NCI-H2196 treated with DMSO at 0.1 percent for 48 hours (cell line): ENCODE data around the gene EPHA10.

Source experiments
- DNase-seq: peaks from one replicate; lab custom pipeline; 2025; ENCODE audit not compliant: unreplicated experiment; lab: John Stamatoyannopoulos, UW

EPHA10 gene

DNA sequence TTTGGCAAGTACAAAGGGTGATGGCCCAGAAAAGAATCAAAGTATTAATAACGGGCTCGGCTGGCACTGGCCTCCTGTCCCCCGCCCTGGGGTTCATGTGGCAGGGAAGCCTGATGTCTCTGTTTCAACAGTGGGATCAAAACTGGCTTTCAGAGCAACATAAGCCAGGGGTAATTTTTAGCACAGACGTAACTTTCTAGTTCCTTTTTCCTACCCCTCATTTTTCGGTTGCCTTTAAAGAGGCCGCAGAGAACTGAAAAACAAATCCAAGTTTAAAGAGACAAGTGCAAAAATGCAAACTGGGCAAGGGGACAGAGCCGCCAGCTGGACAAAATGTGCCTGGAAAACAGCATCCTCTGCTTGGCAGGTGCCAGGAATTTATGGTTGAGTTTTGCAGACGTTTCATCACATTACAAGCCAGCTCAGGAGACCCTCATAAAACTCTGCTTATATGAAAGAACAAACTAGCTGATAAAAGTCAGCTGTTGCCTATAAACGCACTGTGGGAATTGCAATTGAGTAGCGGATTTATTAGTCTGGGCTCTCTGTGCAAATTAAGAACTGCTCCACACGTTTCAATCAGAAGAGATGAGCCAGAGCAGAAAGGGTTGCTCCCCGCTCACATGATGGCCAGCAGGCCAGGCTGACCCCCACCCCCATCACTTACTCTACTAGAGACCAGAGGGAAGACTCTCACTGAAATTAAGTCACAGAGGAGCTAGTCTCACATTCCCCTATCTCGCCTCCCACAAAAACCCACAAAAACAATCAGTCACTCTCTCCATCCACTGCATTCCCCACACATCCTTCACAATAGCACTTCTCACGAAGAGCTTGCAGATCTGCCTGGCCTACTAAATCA is 88.4 kb downstream of the EPHA10 start:
- DNase-seq, result no peak

DNA sequence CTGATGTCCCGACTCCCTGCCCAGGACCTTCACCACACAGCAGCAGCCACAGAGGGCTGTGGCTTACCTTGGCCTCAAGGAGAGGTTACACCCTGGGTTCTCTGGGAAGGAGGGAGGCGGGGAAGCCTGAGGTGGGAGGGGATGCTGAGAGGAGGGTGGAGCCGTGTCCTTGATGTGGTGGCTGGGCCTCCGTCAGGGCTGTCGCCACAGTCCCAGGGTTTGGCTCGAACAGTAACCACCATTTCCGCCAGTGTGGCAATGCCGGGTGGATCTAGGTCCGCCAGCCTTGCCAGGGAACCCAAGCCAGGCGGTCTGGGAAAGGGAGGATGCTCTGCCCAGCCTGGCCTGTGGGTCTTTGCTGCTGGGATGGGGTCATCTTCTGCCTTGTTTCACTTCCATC is 91.0 kb downstream of the EPHA10 start:
- no peak for DNase-seq

DNA sequence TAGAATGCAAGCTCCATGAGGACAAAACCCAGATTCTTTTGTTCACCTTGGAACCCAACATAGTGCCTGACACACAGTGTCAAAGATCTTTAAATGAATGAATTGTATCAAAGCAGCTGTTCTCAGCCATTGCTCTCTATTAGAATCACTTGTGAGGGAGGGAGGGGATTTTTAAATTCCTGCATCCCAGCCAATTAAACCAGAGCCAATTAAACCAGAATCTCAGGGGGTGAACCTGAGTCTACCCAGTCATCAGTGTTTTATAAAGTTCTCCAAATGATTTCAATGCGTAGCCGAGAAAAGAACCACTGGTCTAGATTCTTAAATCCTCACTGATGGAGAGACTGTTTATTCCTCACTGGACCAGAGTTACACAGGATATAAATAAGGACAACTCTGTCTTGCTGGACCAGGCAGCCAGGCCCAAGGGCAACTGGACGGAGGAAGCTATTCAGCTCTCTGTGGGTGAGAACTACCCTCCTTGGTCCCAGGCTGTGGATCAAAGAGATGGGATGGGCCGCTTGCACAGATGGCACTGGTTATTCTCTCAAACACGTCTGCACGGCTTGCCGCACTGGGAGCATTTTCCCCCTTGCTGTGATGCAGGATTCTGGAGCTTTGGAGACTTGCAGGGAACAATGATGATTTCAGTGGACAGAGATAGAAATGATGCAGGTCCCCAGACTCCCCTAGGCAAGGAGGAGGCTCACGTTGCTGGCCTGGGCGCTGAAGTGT is 92.6 kb downstream of the EPHA10 start:
- no peak for DNase-seq

DNA sequence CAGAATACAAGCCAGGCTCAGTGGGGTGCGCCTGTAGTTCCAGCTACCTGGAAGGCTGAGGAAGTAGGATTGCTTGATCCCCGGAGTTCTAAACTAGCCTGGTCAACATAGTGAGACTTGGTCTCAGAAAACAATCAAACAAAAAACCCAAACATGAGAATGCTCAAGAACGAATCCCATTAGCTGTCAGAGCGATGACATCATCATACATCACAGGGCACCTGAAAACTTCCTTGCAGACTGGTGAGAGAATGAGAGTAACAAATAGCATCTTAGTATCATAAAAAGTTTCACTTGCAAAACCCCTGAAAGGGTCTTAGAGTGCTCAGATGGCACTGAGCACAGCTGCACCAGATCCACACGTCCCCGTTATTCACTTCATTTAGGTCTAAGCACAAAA is 93.7 kb downstream of the EPHA10 start:
- DNase-seq, result no peak

DNA sequence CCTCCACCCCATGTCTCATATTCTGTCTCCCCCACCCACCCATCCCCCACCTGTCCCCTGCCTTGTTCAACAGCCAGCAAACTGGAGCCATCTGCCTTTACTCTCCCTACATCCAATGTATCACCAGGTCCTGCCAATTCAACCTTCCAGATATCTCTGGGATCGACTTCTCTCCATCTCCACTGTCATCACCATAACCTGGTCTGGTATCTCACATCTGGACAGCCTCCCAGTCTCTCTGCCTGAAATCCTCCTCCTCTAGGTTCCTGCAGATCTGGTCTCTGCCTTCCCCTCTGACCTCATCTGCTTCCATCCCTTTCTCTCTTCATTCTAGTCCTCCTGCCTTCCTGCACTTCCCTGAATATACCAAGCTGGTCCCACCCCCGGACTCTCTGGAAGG is 94.8 kb downstream of the EPHA10 start:
- DNase-seq, result no peak

DNA sequence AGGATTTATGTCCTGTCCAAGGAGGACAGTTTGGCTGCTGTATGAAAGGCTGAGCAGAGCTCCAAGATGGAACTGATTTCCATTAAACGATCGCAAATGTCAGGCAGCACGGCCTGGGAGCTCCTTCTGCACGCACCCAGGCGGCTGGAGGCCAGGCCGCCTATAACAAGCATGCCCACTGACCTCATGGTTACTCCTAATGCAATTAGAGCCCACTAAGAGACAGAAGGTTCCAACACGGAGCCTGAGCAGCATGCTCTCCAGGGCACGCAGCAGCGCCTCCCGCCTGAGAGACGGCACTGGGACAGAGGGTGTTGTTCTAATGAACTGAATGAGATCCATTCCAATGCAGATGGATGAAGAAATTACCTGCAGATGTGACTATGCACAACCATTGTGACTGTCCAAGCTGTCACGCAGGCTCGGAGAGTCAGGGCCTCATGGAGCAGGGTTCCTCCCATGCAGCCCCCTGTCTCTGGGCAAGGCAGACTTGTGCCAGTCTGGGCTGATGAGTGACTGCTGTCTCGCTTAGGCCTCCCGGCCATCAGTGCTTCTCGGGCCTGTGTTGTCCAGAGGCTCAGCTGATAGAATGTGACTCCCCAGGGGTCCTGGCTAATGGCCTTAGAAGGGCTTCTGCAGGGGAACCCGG is 97.8 kb downstream of the EPHA10 start:
- no peak for DNase-seq

DNA sequence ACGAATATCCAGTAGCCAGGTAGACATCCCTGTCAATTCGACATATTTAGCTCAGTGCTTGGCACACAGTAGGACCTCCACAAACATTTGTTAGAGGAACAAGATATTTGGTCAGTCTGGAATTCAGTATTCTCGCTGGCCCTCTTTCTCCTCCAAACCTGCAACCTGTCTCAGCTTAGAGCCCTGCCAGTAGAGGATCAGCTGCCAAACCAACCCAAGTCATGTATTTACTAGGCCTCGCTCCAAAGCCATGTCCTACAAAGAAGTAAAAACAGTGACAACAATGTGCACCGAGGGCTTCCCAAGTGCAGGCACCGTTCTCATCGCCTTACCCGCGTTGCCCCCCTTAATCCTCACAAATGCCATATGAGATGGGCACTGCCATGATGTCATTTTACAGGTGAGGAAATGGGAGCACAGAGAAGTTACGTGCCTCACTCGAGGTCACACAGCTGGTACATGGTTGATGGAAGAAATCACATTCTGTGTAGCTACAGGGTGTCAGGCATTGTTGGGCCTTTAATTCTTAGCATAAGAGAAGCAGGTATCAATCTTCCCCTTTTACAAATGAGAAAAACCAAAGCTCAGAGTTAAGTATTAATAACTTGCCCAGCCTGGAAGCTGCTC is 98.6 kb downstream of the EPHA10 start:
- DNase-seq, result no peak
